ENCODE results near the gene ALG1L2. TPM values are rescaled to one million over a fixed set of nuclear protein-coding genes. Genes with fewer than 3 reads are reported as not detected.
"Not testable (repeated sequence)": the region's sequence is repeated elsewhere in the genome, so short reads cannot be mapped to it uniquely, and the experiment has no call there.

Gene ALG1L2
- total RNA-seq, 2 donors from 2014 or later = 0.90 to 1.1 TPM

DNA sequence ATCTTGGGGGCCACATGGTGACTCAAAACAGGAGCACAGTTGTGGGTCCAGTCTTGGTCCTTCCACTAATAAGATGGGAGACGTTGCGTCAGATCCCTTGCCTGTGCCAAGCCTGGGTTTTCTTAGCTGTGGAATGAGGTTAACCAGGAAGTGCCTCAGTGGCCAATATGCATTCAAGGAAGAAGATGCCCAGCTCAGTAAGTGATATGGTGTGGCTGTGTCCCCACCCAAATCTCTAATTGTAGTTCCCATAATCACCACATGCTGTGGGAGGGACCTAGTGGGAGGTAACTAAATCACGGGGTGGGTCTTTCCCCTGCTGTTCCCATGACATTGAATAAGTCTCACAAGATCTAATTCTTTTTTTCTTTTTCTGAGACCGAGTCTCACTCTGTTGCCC, 6.4 kb downstream of the ALG1L2 start:
- DNase-seq (ENCODE audit: low spot score) = peak; percentile 7
- intact Hi-C loops (cut with DNase I) = loop anchor here in 1 of 2 donors (5.0 kb wide), 1 partner anchor 46 kb away; no protein-coding TSS in a partner anchor

DNA sequence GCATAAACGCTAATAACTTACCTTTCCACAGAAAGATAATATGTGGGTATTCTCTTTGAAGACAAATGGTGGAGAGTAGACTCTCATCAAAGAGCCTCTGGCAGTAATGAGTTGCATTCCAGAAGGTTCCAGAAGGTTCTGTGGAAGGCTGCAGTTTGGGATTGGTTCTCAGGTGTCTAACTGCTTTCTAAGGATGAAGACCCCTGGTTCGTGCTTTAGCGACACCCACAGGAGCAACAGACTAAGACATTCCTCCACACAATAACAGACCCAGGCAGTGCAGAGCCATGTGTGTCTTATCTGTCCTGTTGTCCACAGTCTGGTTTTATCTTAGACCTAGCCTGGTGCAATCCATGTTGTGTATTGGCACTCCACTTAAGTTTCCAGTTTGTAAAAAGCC, 9.1 kb downstream of the ALG1L2 start:
- not testable (repeated sequence) for DNase-seq (ENCODE audit: low spot score)
- intact Hi-C loops (cut with DNase I) = loop anchor here in 1 of 2 donors (10.0 kb wide), 1 partner anchor 146 kb away; no protein-coding TSS in a partner anchor

DNA sequence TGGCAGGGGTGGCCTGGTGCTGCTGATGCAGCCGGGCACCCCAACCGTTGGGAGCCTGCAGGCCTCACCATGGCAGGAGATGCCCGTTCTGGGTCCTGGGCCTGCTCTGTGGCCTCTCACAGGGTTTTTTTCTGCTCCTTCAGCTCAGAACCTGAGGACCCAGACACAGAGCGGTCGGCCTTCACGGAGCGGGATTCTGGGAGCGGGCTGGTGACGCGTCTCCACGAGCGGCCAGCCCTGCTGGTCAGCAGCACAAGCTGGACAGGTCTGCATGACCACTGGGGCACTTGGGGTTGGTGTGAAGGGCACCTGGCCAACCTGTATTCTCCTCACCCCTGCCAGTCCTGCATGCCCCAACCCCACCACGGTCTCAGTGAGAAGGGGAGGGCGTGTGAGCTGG, 10.3 kb downstream of the ALG1L2 start:
- intact Hi-C loops (cut with DNase I) = loop anchor here in 1 of 2 donors (10.0 kb wide), 1 partner anchor 147 kb away; no protein-coding TSS in a partner anchor
- peak; percentile 74 for DNase-seq (ENCODE audit: low spot score)

DNA sequence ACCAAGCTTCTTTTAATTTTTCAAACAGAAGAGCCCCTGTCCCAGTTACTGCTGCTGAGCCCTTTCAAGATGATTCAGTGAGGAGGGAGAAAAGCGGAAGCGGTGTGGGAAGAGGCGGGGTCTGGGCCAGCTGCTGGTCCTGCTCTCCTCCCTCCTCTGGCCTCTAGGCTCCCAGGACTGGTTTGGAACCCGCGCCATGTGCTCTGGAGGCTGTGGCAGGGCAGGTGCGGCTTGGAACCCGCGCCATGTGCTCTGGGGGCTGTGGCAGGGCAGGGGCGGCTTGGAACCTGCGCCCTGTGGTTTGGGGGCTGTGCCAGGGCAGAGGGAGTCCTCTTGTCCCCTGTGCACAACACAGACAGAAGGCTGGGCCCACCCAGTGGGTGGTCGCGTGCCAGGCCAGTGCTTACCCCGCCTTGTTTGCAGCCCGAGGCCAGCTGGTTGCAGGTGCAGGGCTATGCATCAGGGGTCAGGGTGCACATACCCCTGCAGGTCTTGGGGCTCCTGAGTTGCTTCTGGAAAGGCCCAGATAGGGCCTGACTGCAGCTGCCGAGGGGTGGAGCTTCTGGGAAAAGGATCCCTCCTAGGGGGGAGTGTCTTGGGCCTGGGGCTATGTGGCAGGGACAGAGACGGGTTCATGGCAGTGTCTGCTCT, 12.2 kb downstream of the ALG1L2 start:
- peak; percentile 68 for DNase-seq (ENCODE audit: low spot score)
- intact Hi-C loops (cut with DNase I) = loop anchor here in 1 of 2 donors (10.0 kb wide), 1 partner anchor 149 kb away; no protein-coding TSS in a partner anchor

DNA sequence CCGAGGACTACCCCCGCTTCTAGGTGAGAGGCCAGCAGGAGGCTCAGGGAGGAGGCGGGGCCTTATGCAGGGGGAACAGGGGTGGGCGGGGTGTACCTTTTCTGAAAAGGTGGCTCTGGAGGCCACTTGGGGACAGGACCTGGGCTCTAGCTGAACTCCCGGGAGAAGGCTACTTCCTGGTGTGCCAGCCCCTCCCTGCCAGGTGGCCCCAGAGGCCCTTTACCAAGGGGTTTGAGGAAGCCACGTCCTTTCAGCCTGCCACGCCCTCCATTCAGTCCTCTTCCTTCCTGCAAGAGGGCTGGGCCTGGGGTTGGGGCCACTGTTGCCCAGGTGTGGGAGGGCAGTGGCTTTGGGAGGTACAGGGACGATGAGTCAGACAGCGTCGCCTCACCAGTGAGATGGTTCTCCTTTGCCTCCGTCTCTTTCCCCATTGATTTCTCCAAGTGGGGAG, 12.9 kb downstream of the ALG1L2 start:
- intact Hi-C loops (cut with DNase I) = loop anchor here in 1 of 2 donors (10.0 kb wide), 1 partner anchor 150 kb away; no protein-coding TSS in a partner anchor
- peak; percentile 49 for DNase-seq (ENCODE audit: low spot score)

DNA sequence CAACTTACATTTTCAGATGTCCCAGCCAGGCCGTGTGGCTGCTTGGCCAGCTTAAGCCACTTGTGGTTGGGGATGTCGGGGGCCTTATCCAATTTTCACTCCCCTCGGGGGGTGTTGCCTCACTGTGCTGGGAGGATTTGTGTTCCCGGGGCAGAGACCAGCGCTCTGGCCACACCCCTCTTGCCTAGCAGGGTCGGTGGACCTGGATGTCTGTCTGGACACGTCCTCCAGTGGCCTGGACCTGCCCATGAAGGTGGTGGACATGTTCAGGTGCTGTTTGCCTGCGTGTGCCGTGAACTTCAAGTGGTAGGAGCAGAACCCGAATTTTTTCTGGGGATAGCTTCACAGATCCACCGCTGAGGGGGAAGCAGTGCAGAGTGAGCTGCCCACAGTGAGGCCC, 14.2 kb downstream of the ALG1L2 start:
- intact Hi-C loops (cut with DNase I) = loop anchor here in 1 of 2 donors (10.0 kb wide), 1 partner anchor 151 kb away; no protein-coding TSS in a partner anchor
- peak; percentile 62 for DNase-seq (ENCODE audit: low spot score)

DNA sequence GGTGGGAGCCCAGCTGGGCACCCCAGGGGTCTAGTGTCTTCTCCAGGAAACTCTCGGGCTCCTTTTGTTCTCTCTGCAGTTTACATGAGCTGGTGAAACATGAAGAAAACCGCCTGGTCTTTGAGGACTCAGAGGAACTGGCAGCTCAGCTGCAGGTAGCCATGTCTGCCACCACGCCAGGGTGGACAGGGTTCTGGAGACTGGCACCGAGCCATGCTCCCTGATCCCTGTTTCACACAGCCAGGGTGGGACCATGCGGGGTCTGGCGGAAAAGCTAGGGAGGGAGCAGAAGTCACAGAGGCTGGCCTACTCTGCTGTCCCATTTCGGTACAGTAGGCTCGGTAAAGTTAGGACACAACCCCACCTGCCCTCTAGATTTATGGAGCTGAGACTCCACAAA, 15.5 kb downstream of the ALG1L2 start:
- intact Hi-C loops (cut with DNase I) = loop anchor here in 1 of 2 donors (10.0 kb wide), 1 partner anchor 152 kb away; no protein-coding TSS in a partner anchor

DNA sequence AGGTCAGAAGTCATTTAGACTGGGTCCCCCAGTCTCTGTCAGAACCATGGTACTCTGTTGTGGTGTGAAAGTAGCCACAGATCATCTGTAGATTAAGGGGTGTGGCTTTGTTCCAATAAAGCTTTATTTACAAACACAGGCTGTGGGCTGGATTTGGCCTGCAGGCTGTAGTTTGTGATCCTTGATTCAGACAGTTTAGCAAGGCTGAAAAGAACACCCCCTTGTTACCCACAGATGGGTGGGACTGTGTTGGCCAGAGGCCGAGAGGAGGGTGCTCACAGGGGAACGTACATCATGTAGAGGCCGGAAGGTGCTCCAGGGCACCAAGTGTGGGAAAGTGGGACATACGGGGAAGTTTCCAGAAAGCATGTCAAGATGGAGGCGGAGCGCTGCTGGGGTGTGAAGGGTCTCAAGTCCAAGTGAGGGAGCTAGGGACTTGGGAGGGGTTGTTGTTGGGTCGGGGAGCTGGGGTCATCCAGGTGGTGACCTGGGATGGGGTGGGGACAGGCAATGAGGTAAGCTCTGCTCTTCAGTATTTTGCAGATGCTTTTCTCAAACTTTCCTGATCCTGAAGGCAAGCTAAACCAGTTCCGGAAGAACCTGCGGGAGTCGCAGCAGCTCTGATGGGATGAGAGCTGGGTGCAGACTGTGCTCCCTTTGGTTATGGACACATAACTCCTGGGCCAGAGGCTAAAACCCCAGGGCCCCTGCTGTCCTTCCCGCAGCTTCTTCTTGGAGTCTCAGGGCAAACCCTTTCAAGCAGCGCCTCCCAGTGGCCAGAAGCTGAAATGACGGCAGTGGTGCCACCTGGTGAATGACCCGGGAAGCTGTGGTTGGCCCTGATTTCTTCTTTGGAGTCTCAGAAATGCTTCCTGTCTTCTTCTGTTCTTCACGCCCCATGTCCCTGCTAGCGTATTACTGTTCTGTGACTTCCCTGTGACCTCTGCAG, 16.3 kb downstream of the ALG1L2 start:
- intact Hi-C loops (cut with DNase I) = loop anchor here in 1 of 2 donors (10.0 kb wide), 1 partner anchor 153 kb away; no protein-coding TSS in a partner anchor

More for the DNA sequence above, 15.5 kb downstream of the ALG1L2 start:
- DNase-seq (ENCODE audit: low spot score) = peak; percentile 59

DNA sequence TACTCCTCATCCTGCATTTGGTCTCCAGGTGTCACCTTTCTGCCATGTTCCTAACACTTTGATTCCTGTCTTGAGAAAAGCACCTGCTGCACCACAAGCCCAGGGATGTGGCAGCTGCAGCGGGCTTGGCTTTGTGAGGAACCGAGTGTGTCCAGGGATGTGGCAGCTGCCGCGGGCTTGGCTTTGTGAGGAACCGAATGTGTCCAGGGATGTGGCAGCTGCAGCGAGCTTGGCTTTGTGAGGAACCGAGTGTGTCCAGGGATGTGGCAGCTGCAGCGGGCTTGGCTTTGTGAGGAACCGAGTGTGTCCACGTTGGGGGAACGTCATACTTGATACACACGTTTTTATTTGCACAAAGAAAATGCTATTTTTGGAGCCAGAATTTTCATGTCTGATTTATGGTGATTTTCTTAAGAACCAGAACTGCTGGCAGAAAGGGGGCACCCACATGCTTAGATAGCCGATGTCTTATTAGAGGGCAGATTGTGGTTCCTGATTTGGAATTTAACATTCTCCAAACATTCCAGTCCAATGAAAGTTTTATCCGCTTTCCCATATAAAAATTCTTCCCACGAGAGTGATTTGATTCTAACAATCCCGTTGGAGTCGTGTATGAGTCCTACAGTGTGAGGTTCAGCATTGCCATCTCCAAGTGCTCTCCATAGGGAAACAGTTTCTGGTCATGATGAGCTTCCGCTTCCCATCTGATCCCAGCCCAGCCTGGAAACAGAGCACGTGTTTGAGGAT, 17.2 kb downstream of the ALG1L2 start:
- intact Hi-C loops (cut with DNase I) = loop anchor here in 1 of 2 donors (10.0 kb wide), 1 partner anchor 154 kb away; no protein-coding TSS in a partner anchor
- DNase-seq (ENCODE audit: low spot score) = peak; percentile 24

More for the DNA sequence above, 16.3 kb downstream of the ALG1L2 start:
- DNase-seq (ENCODE audit: low spot score) = peak; percentile 58

DNA sequence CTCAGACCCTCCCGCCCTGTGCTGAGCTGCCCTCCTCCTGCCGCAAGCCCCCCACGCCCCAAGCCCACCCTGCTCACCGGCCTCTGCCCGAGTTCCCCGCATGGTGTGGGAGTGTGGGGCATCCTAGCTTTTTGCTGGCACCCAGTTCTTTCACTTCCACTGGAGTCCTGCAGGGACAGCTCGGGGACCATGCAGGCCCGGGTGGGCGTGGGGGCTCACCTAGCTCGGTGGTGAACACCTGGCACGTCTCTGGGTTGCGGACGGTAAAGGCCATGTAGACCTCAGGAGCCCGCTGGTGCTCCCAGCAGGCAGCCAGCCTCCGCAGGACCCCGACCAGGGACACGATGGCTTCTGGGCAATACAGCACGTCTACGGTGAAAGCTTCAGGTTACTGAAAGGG, 20.9 kb downstream of the ALG1L2 start:
- intact Hi-C loops (cut with DNase I); DNase-seq (ENCODE audit: low spot score): not testable (repeated sequence)

DNA sequence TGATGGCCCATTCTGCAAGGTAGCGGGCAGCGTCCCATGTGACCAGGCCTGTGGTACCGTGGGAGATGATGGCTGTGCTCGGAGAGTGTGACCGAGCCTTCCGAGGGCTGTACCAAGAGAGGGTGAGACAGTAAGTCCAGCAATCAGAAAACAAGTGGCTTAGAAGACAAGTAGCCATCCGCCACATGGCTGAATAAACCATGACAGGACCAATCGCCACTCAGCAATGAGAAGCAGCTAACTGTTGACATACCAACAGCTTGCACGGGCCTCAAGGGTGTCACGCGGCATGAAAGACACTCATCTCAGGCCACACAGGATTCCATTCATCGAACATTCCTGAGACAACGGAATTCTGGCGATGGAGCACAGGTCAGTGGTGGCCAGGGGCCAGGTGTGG, 22.6 kb downstream of the ALG1L2 start:
- DNase-seq (ENCODE audit: low spot score); intact Hi-C loops (cut with DNase I): not testable (repeated sequence)

DNA sequence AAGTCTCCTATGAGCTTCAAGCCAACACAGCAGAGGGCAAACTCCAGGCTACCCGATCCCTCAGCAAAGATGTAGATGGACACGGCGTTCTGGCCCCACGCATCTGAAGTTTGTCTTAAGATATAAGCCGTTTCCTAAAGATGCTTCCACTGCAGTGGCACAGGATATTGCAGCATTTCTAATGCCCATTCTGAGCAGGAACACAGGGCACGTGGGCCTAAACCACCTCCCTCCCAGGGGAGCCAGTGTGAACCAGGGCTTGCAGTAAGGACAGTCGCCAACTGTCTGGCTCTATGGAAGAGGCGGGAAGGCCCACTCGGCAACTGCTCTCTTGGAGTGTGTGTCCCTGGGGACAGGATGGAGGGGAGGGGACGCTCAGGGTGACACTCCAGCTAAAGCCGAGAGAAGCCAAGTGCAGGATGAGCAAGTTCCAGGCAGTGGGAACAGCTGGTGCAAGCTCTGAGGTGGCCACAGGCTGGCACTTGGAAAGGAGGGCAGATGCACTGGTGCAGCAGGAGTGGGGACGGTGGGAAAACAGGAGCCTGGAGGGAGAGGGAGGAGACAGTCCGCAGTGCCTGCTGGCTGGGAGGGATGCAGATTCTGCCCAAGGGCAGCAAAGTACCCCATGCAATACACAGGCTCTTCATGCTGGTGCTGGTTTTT, 25.8 kb downstream of the ALG1L2 start:
- intact Hi-C loops (cut with DNase I); DNase-seq (ENCODE audit: low spot score): not testable (repeated sequence)

DNA sequence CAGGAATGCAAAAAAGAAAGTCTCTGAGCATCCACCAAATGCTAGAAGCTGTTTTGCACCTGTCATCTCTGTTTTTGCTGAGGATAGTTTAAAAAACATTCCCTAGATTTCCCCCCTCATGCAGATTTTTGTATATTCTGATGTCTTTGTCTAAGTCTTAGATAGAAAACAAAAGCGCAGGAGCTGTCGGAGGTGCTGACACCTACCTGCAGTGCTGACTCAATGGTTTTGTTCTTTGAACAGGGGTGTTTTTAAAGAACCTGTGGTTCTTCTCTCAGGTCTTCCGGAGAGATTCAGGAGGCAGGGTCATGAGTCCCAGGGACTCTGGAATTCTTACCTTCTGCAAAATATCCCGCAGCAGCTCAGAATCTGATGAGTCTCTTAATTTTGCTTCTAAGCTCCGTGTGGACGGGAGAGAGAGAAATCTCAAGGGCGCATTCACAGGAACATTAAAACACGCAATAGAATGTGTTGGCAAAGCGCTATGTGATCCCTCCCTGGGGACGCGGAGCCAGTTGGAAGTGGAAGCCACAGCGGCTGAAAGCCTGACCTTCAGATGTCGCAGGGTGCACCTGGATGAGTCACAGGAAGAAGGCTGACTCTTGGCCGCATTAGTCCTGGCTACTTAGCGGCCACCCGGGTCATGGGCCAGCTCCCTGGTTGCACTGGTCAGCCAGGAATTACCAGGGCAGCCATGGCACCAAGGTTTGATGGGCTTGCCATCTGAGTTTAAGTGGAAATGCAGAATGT, 27.4 kb downstream of the ALG1L2 start:
- DNase-seq (ENCODE audit: low spot score); intact Hi-C loops (cut with DNase I): not testable (repeated sequence)

DNA sequence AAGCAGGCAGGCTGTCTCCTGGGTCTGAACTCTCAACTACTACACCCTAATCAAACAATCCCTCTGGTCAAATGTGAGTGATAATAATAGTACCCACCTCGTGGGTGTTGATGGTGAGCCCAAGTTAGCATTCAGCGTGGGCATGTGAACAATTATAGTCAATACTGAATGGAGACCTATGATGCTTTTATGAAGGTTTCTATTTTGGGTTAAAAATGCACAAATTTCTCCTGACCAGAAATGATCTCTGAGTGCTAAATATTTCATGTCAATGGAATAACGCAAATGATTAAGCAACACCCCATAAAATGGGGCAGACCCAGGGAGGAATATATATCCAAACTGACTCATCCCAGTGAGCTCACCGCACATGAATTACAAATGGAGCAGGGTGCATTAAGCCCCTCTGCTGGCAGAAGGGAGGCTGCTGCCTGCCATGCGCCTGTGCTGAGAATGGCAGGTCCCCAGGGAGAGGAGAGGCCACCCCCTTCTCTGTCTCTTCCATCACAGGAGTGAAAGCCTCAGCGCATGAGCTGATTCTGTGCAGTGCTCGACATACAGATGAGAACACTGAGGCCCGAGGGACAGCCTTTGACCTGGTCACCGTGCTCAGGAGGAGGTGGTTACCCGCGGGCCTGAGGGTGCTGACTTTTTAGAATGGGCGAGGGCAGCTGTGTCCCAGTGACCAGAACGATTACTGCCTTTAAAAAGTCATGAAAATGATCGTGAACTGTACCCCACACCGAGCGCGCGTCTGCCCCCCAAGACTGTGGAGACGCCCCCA, 28.9 kb downstream of the ALG1L2 start:
- DNase-seq (ENCODE audit: low spot score); intact Hi-C loops (cut with DNase I): not testable (repeated sequence)

DNA sequence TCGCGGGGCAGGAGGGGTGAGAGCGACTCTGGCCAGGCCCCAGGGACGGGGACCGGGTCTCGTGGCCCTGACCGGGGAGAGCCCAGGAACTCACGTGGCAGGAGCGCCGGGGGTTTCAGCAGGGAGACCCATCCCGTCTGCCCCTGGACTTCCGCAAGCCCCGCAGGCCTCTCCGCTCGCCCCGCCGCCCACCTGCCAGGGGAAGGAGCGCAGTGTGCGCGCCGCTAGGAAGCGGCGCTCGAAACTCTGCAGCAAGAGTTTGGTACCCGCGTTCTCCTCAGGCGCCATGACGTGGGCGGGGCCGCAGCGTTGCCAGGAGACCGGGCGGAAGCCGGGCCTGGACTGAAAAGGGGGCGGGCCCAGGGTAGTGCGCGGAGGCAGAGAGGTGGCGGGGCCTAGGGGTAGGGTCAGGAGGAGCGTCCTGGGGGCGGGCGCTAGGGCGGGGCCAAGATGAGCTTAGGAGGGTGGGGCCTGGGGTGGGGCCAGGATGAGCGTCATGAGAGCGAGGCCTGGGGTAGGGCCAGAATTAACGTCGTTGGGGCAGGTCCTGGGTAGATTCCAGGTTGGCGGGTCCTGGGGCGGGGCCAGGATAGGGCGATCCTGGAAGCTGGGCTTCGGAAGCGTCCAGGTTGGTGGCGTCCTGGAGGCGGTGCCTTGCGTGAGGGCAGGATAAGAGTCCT, 29.7 kb downstream of the ALG1L2 start:
- intact Hi-C loops (cut with DNase I) = no loop called here
- peak; percentile 100 for DNase-seq (ENCODE audit: low spot score)
